H1 (cell line): Measurements from ENCODE around the gene RAET1G. TPM values are rescaled to one million over a fixed set of nuclear protein-coding genes. Genes with fewer than 3 reads are reported as not detected.
A peak's percentile ranks its signal among the peaks of the same experiment; 100 is the strongest.

ENCODE experiments used
- CHD2 ChIP-seq: IDR thresholded peaks from 2 replicates; pipeline ENCODE4 v1.6.1; 2012; ENCODE audit warnings: low read length, improper control_type of control experiment
- CHD7 ChIP-seq: fragments of 300-600 bp; sonication (generic); IDR thresholded peaks from 2 replicates; pipeline ENCODE4 v1.7.1; 2012; ENCODE audit warnings: low read length, moderate library complexity, mild to moderate bottlenecking, inconsistent platforms; ENCODE audit not compliant: insufficient replicate concordance
- GTF2F1 ChIP-seq: IDR thresholded peaks from 2 replicates; pipeline ENCODE4 v1.6.1; 2012; ENCODE audit warnings: low read depth, low read length, improper control_type of control experiment, borderline replicate concordance
- KDM4A ChIP-seq: IDR thresholded peaks from one replicate; pipeline ENCODE4 v1.7.1; 2012; ENCODE audit warnings: low read depth, mild to moderate bottlenecking, moderate library complexity, low read length, inconsistent platforms; ENCODE audit not compliant: severe bottlenecking
- RXRA ChIP-seq: IDR thresholded peaks from 2 replicates; pipeline ENCODE4 v1.6.1; 2011; ENCODE audit warnings: low read depth, mild to moderate bottlenecking, low read length, moderate library complexity; ENCODE audit not compliant: insufficient read depth
- SIX5 ChIP-seq: IDR thresholded peaks from 2 replicates; pipeline ENCODE4 v1.6.1; 2011; ENCODE audit warnings: mild to moderate bottlenecking, low read depth, low read length
- SP1 ChIP-seq: IDR thresholded peaks from 2 replicates; pipeline ENCODE4 v1.6.1; 2011; ENCODE audit warnings: low read depth, low read length
- SP4 ChIP-seq: IDR thresholded peaks from 2 replicates; pipeline ENCODE4 v1.6.1; 2012; ENCODE audit warnings: low read length, inconsistent platforms
- USF2 ChIP-seq: IDR thresholded peaks from 2 replicates; pipeline ENCODE4 v1.6.1; 2011; ENCODE audit warnings: low read length, improper control_type of control experiment
- polyA plus RNA-seq, 7 experiments: library from polyadenylated mRNA; depleted of rRNA in 3 of 7; stranded (reverse) in 5 of 7; unstranded in 2 of 7; fragments of >200 nt in 5 of 7; fragments of 200-250 nt in 2 of 7; gene quantifications; 1 replicate in 5 of 7; 2 replicates in 1 of 7; 4 replicates in 1 of 7; pipeline versions ENCODE4 v1.2.1 to v1.2.3, GENCODE V29; 2011 to 2013; ENCODE audit warnings: missing spikeins in 2 of 7, mixed read lengths in 2 of 7
- total RNA-seq: library from RNA; stranded (reverse); fragmentation: NEBNext Ultra II Directional; extraction: Animal tissue kit (Norgen Biotek cat#: 25700); gene quantifications from 2 replicates; pipeline ENCODE4 v1.2.1, GENCODE V29; 2021

The RAET1G gene
- total and polyA plus RNA-seq, 2 of the 8 experiments (the other 6 are each of a cell fraction or from before 2014, with no cell fraction given): 0.08 TPM; not detected in 1

- TF ChIP-seq CHD7 (no peak), USF2 (no peak), CHD2 (peak; percentile 42; the same call in 1 of the 2 replicates), GTF2F1 (no peak), SP4 (no peak), RXRA (no peak), SIX5 (no peak), SP1 (peak; percentile 55; the same call in 1 of the 2 replicates), KDM4A (peak; percentile 76)
Measured at GRCh38 chr6:149963462-149964307, 40.8 kb upstream of the RAET1G start, which contains the start of gene ULBP1 (continued).
